Mononuclear cell (primary cell): ENCODE results near the gene TRAPPC13. TPM values are rescaled to one million over a fixed set of nuclear protein-coding genes. Genes with fewer than 3 reads are reported as not detected.
"Not testable (repeated sequence)": the region's sequence is repeated elsewhere in the genome, so short reads cannot be mapped to it uniquely, and the experiment has no call there.

Source experiments
- H3K27me3 ChIP-seq: 2 replicates; pipeline ENCODE4 v1.6.0; 2011; ENCODE audit warnings: low read length, control low read depth; ENCODE audit not compliant: insufficient read depth
- H3K4me1 ChIP-seq: 2 replicates; pipeline ENCODE4 v1.5.1; 2011; ENCODE audit warnings: mild to moderate bottlenecking, low read length, control low read depth; ENCODE audit not compliant: insufficient read depth
- H3K4me3 ChIP-seq: 2 replicates; pipeline ENCODE4 v1.5.1; 2011; ENCODE audit warnings: mild to moderate bottlenecking, low read length, moderate library complexity
- H3K9me3 ChIP-seq: 2 replicates; pipeline ENCODE4 v1.5.1; 2011; ENCODE audit warnings: low read depth, mild to moderate bottlenecking, control low read depth, low read length
- total RNA-seq: library from RNA; depleted of rRNA; stranded (reverse); fragments of >200 nt; gene quantifications from one replicate; pipeline ENCODE4 v1.2.3, GENCODE V29; 2012

Gene TRAPPC13
- total RNA-seq, 1 donor: 20.8 TPM

DNA sequence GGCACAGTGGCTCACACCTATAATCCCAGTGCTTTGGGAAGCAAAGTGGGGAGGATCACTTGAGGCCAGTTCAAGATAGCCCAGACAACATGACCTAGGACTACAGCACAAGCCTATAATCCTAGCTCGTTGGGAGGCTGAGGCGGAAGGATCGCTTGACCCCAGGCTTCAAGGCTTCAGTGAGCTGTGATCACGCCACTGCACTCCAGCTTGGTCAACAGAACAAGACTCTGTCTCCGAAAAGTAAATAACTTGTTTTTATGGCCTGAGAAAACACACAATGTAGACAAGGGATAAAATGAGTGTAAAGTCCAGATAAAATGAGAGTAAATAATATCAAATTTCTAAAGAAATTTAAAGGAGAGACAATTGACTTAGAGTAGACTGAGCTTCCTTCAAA, 26.3 kb downstream of the TRAPPC13 start:
- Histone ChIP-seq H3K9me3 (no peaks in the 10 kb centered on the region), H3K27me3 (no peaks in the 10 kb centered on the region), H3K4me1 (no peaks in the 10 kb centered on the region), H3K4me3 (no peak overlapping the region)

DNA sequence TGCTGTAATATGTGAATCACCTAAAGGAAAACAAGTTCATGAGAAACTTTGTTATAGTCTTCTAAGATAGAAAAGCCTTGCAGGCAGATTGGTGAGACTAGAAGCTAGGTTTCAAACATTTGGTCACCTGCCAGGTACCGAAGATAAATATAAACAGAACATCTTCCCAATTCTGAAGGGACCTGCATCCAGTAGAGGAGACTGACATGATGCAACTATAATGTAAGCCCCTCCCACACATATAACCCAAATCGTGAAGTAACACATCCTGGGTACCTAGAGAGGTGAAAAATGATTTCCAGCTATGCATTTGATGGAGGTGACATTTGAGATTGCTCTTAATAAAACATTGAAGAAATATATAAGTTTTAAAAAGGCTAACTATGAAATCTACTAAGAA, 29.9 kb downstream of the TRAPPC13 start:
- Histone ChIP-seq H3K4me3 (no peak overlapping the region), H3K27me3 (no peaks in the 10 kb centered on the region), H3K4me1 (no peaks in the 10 kb centered on the region), H3K9me3 (no peaks in the 10 kb centered on the region)

GRCh38 chr5:65663804-65664521, 39.1 kb downstream of the TRAPPC13 start:
- Histone ChIP-seq H3K9me3 (no peaks in the 10 kb centered on the region), H3K4me3 (no peak overlapping the region), H3K27me3 (no peaks in the 10 kb centered on the region), H3K4me1 (no peaks in the 10 kb centered on the region)

- H3K9me3 ChIP-seq: no peaks in the 10 kb centered on the region
- H3K4me1 ChIP-seq: peaks cover 10% of the 10 kb centered on the region
- no peak overlapping the region for H3K4me3 ChIP-seq
- H3K27me3 ChIP-seq: no peaks in the 10 kb centered on the region
Observed at GRCh38 chr5:65668696-65669095, 43.9 kb downstream of the TRAPPC13 start.

GRCh38 chr5:65672796-65673195, 48.0 kb downstream of the TRAPPC13 start:
- Histone ChIP-seq H3K4me1 (peaks cover 27% of the 10 kb centered on the region), H3K9me3 (no peaks in the 10 kb centered on the region), H3K27me3 (no peaks in the 10 kb centered on the region), H3K4me3 (no peak overlapping the region)

- Histone ChIP-seq H3K4me1 (peaks cover 27% of the 10 kb centered on the region), H3K4me3 (no peak overlapping the region), H3K9me3 (no peaks in the 10 kb centered on the region), H3K27me3 (no peaks in the 10 kb centered on the region)
Observed at GRCh38 chr5:65674749-65675148, 49.9 kb downstream of the TRAPPC13 start.

DNA sequence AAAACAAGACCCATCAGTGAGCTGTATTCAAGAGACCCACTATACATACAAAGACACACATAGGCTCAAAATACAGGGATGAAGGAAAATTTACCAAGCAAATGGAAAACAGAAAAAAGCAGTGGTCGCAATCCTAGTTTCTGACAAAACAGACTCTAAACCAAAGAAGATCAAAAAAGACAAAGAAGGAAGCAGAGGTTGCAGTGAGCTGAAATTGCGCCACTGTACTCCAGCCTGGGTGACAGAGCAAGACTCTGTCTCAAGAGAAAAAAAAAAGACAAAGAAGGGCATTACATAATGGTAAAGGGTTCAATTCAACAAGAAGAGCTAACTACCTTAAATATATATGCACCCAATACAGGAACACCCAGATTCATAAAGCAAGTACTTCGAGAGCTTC, 51.2 kb downstream of the TRAPPC13 start:
- not testable (repeated sequence) for H3K9me3 ChIP-seq, H3K4me3 ChIP-seq, H3K27me3 ChIP-seq
- H3K4me1 ChIP-seq: peaks cover 27% of the 10 kb centered on the region

GRCh38 chr5:65682148-65682547, 57.3 kb downstream of the TRAPPC13 start:
- H3K9me3 ChIP-seq: no peaks in the 10 kb centered on the region
- H3K27me3 ChIP-seq: no peaks in the 10 kb centered on the region
- no peaks in the 10 kb centered on the region for H3K4me1 ChIP-seq
- H3K4me3 ChIP-seq: no peak overlapping the region

- Histone ChIP-seq H3K4me1 (no peaks in the 10 kb centered on the region), H3K27me3 (no peaks in the 10 kb centered on the region), H3K9me3 (no peaks in the 10 kb centered on the region), H3K4me3 (no peak overlapping the region)
Observed at GRCh38 chr5:65693121-65693520, 68.3 kb downstream of the TRAPPC13 start.

DNA sequence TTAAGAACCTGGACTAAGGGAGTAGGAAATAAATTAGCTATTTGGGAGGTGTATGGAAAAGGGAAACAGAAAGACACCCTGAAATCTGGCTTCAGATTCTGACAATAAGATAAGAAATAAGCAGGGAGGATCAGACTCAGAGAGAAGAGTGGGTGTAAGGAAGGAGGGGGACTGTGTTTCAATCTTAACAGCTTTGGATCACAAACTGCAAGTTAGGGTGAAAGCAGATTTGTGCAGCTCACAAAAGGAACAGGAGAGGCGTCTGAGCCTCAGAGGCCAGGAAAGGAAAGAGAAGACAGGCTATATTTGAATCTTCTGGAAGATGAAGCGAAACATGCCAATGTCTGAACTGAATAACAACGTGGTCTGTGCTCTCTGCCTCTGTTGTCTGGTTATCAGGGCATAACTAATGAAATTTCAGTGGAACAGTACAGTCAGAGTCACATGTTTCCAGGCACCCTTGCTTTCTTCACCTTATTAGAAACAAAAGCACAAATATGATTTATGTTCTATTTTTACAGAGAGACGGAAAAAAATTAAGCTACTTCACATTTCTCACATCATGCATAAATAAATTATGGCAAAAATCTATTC, 70.4 kb downstream of the TRAPPC13 start:
- Histone ChIP-seq H3K4me3 (no peak overlapping the region), H3K4me1 (no peaks in the 10 kb centered on the region), H3K27me3 (no peaks in the 10 kb centered on the region), H3K9me3 (no peaks in the 10 kb centered on the region)

GRCh38 chr5:65695896-65696295, 71.1 kb downstream of the TRAPPC13 start:
- Histone ChIP-seq H3K27me3 (no peaks in the 10 kb centered on the region), H3K4me3 (no peak overlapping the region), H3K9me3 (no peaks in the 10 kb centered on the region), H3K4me1 (no peaks in the 10 kb centered on the region)

GRCh38 chr5:65696892-65697291, 72.1 kb downstream of the TRAPPC13 start:
- H3K27me3 ChIP-seq: no peaks in the 10 kb centered on the region
- no peaks in the 10 kb centered on the region for H3K4me1 ChIP-seq
- H3K4me3 ChIP-seq: no peak overlapping the region
- H3K9me3 ChIP-seq: no peaks in the 10 kb centered on the region

- H3K9me3 ChIP-seq: no peaks in the 10 kb centered on the region
- H3K4me3 ChIP-seq: no peak overlapping the region
- no peaks in the 10 kb centered on the region for H3K4me1 ChIP-seq
- H3K27me3 ChIP-seq: no peaks in the 10 kb centered on the region
Observed at GRCh38 chr5:65699338-65699737, 74.5 kb downstream of the TRAPPC13 start.

- H3K4me1 ChIP-seq: no peaks in the 10 kb centered on the region
Observed at GRCh38 chr5:65702036-65702435, 77.2 kb downstream of the TRAPPC13 start.

GRCh38 chr5:65704621-65705239, 79.9 kb downstream of the TRAPPC13 start:
- H3K27me3 ChIP-seq: no peaks in the 10 kb centered on the region
- no peaks in the 10 kb centered on the region for H3K4me1 ChIP-seq
- no peak overlapping the region for H3K4me3 ChIP-seq
- no peaks in the 10 kb centered on the region for H3K9me3 ChIP-seq

More at GRCh38 chr5:65702036-65702435, 77.2 kb downstream of the TRAPPC13 start:
- H3K4me3 ChIP-seq: no peak overlapping the region
- no peaks in the 10 kb centered on the region for H3K9me3 ChIP-seq
- H3K27me3 ChIP-seq: no peaks in the 10 kb centered on the region

- Histone ChIP-seq H3K4me3 (no peak overlapping the region), H3K4me1 (no peaks in the 10 kb centered on the region), H3K27me3 (no peaks in the 10 kb centered on the region), H3K9me3 (no peaks in the 10 kb centered on the region)
Observed at GRCh38 chr5:65707663-65708062, 82.8 kb downstream of the TRAPPC13 start.
